Activated CD4-positive, alpha-beta T cell treated with anti-CD3 and anti-CD28 coated beads, Interleukin-2, amount 10 ng/mL, durations not matched to agents 24 days and 14 days (primary cell): ENCODE data around the gene ENPP4. TPM values are rescaled to one million over a fixed set of nuclear protein-coding genes. Genes with fewer than 3 reads are reported as not detected.
"Not testable (repeated sequence)": the region's sequence is repeated elsewhere in the genome, so short reads cannot be mapped to it uniquely, and the experiment has no call there.

Experiments used
- DNase-seq: peaks from one replicate; pipeline ENCODE4 v3.0.0; 2022
- H3K27ac Mint-ChIP-seq: one replicate; pipeline ENCODE4 v1.8.0; 2022; ENCODE audit warnings: mild to moderate bottlenecking, mixed read lengths
- H3K27me3 Mint-ChIP-seq: one replicate; pipeline ENCODE4 v1.8.0; 2022; ENCODE audit warnings: mixed read lengths
- H3K36me3 Mint-ChIP-seq: one replicate; pipeline ENCODE4 v1.8.0; 2022; ENCODE audit warnings: low read depth, mild to moderate bottlenecking, mixed read lengths
- H3K4me1 Mint-ChIP-seq: one replicate; pipeline ENCODE4 v1.8.0; 2021; ENCODE audit warnings: mixed read lengths
- H3K4me3 Mint-ChIP-seq: one replicate; pipeline ENCODE4 v1.8.0; 2022; ENCODE audit warnings: mild to moderate bottlenecking, moderate library complexity, mixed read lengths
- H3K9me3 Mint-ChIP-seq: one replicate; pipeline ENCODE4 v1.8.0; 2021; ENCODE audit warnings: mixed read lengths
- intact Hi-C: fragments of 100-400 bp; cut with micrococcal nuclease; formaldehyde crosslinking; loops from one replicate; pipeline ENCODE4 v1.15.1; 2023
- total RNA-seq: library from RNA; stranded (reverse); gene quantifications from 2 replicates; pipeline ENCODE4 v1.2.3, GENCODE V29; 2022

Gene ENPP4
- total RNA-seq, 1 donor from 2014 or later: 5.3 TPM

GRCh38 chr6:46113370-46113769 lies 16.4 kb upstream of the ENPP4 start:
- Mint-ChIP-seq H3K9me3 (peaks cover 11% of the 10 kb centered on the region), H3K4me3 (no peak overlapping the region), H3K4me1 (peaks cover 2% of the 10 kb centered on the region), H3K27ac (no peak overlapping the region), H3K27me3 (no peaks in the 10 kb centered on the region), H3K36me3 (no peaks in the 10 kb centered on the region)
- DNase-seq: no peak
- intact Hi-C loops: no loop called here

- peaks cover 11% of the 10 kb centered on the region for H3K9me3 Mint-ChIP-seq
- no peak overlapping the region for H3K4me3 Mint-ChIP-seq
- DNase-seq: no peak
- no peak overlapping the region for H3K27ac Mint-ChIP-seq
- peaks cover 5% of the 10 kb centered on the region for H3K4me1 Mint-ChIP-seq
- no peaks in the 10 kb centered on the region for H3K36me3 Mint-ChIP-seq
- intact Hi-C loops: no loop called here
- H3K27me3 Mint-ChIP-seq: no peaks in the 10 kb centered on the region
Measured at GRCh38 chr6:46115634-46116033, 14.2 kb upstream of the ENPP4 start.

GRCh38 chr6:46116289-46116688 lies 13.5 kb upstream of the ENPP4 start:
- Mint-ChIP-seq H3K9me3 (peaks cover 10% of the 10 kb centered on the region), H3K4me1 (peaks cover 5% of the 10 kb centered on the region), H3K27ac (no peak overlapping the region), H3K36me3 (no peaks in the 10 kb centered on the region), H3K27me3 (no peaks in the 10 kb centered on the region), H3K4me3 (no peak overlapping the region)
- intact Hi-C loops: no loop called here
- DNase-seq: no peak

- Mint-ChIP-seq H3K9me3 (peaks cover 10% of the 10 kb centered on the region), H3K4me1 (peaks cover 4% of the 10 kb centered on the region), H3K4me3 (no peak overlapping the region), H3K36me3 (no peaks in the 10 kb centered on the region), H3K27me3 (peaks cover 1% of the 10 kb centered on the region), H3K27ac (no peak overlapping the region)
- intact Hi-C loops: no loop called here
- DNase-seq: no peak
Measured at GRCh38 chr6:46118157-46118556, 11.6 kb upstream of the ENPP4 start.

GRCh38 chr6:46118836-46119235 lies 11.0 kb upstream of the ENPP4 start:
- DNase-seq: no peak
- intact Hi-C loops: no loop called here
- H3K36me3 Mint-ChIP-seq: no peaks in the 10 kb centered on the region
- no peak overlapping the region for H3K4me3 Mint-ChIP-seq
- no peak overlapping the region for H3K27ac Mint-ChIP-seq
- peaks cover 1% of the 10 kb centered on the region for H3K27me3 Mint-ChIP-seq
- peaks cover 4% of the 10 kb centered on the region for H3K4me1 Mint-ChIP-seq
- H3K9me3 Mint-ChIP-seq: peaks cover 10% of the 10 kb centered on the region

- intact Hi-C loops, H3K27ac Mint-ChIP-seq, H3K4me3 Mint-ChIP-seq, H3K36me3 Mint-ChIP-seq, H3K4me1 Mint-ChIP-seq, H3K27me3 Mint-ChIP-seq, DNase-seq: not testable (repeated sequence)
- H3K9me3 Mint-ChIP-seq: peaks cover 12% of the 10 kb centered on the region
Measured at GRCh38 chr6:46119679-46120078, 10.1 kb upstream of the ENPP4 start.

GRCh38 chr6:46128476-46128875 lies 1.3 kb upstream of the ENPP4 start:
- intact Hi-C loops: loop anchor here (5.0 kb wide), 1 partner anchor 116 kb away; no protein-coding TSS in a partner anchor
- H3K27me3 Mint-ChIP-seq: peaks cover 5% of the 10 kb centered on the region
- H3K9me3 Mint-ChIP-seq: peaks cover 7% of the 10 kb centered on the region
- H3K4me3 Mint-ChIP-seq: peak overlapping the region; percentile 3
- H3K36me3 Mint-ChIP-seq: no peaks in the 10 kb centered on the region
- no peak for DNase-seq
- no peak overlapping the region for H3K27ac Mint-ChIP-seq
- H3K4me1 Mint-ChIP-seq: peaks cover 19% of the 10 kb centered on the region

GRCh38 chr6:46129291-46129628 lies 529 bp upstream of the ENPP4 start:
- no peak for DNase-seq
- Mint-ChIP-seq H3K27me3 (peaks cover 5% of the 10 kb centered on the region), H3K4me1 (peaks cover 20% of the 10 kb centered on the region), H3K9me3 (peaks cover 5% of the 10 kb centered on the region), H3K36me3 (no peaks in the 10 kb centered on the region), H3K27ac (peak overlapping the region; percentile 83), H3K4me3 (peak overlapping the region; percentile 89)
- intact Hi-C loops: loop anchor here (1.0 to 5.0 kb wide), 2 partner anchors 46 to 117 kb away; no protein-coding TSS in a partner anchor

- H3K4me1 Mint-ChIP-seq: peaks cover 20% of the 10 kb centered on the region
- H3K36me3 Mint-ChIP-seq: no peaks in the 10 kb centered on the region
- intact Hi-C loops: loop anchor here (10.0 kb wide), 1 partner anchor 196 kb away; no protein-coding TSS in a partner anchor
- peak overlapping the region; percentile 89 for H3K4me3 Mint-ChIP-seq
- no peak for DNase-seq
- peaks cover 5% of the 10 kb centered on the region for H3K27me3 Mint-ChIP-seq
- H3K27ac Mint-ChIP-seq: no peak overlapping the region
- peaks cover 4% of the 10 kb centered on the region for H3K9me3 Mint-ChIP-seq
Measured at GRCh38 chr6:46130666-46131065, 877 bp downstream of the ENPP4 start.

GRCh38 chr6:46131291-46131690 lies 1.5 kb downstream of the ENPP4 start:
- Mint-ChIP-seq H3K4me1 (peaks cover 20% of the 10 kb centered on the region), H3K4me3 (peak overlapping the region; percentile 41)
- intact Hi-C loops: loop anchor here (10.0 kb wide), 1 partner anchor 196 kb away; no protein-coding TSS in a partner anchor
- H3K27me3 Mint-ChIP-seq, H3K27ac Mint-ChIP-seq, H3K36me3 Mint-ChIP-seq, DNase-seq, H3K9me3 Mint-ChIP-seq: not testable (repeated sequence)

GRCh38 chr6:46134216-46134615 lies 4.4 kb downstream of the ENPP4 start:
- no peak for DNase-seq
- Mint-ChIP-seq H3K27me3 (peaks cover 2% of the 10 kb centered on the region), H3K36me3 (no peaks in the 10 kb centered on the region), H3K9me3 (peaks cover 4% of the 10 kb centered on the region), H3K4me3 (no peak overlapping the region), H3K4me1 (peaks cover 11% of the 10 kb centered on the region), H3K27ac (no peak overlapping the region)
- intact Hi-C loops: loop anchor here (10.0 kb wide), 1 partner anchor 199 kb away; no protein-coding TSS in a partner anchor

- H3K9me3 Mint-ChIP-seq: peaks cover 4% of the 10 kb centered on the region
- no peak overlapping the region for H3K27ac Mint-ChIP-seq
- no peak overlapping the region for H3K4me3 Mint-ChIP-seq
- peaks cover 2% of the 10 kb centered on the region for H3K27me3 Mint-ChIP-seq
- intact Hi-C loops: loop anchor here (10.0 kb wide), 1 partner anchor 200 kb away; no protein-coding TSS in a partner anchor
- DNase-seq: no peak
- H3K36me3 Mint-ChIP-seq: no peaks in the 10 kb centered on the region
- H3K4me1 Mint-ChIP-seq: peaks cover 8% of the 10 kb centered on the region
Measured at GRCh38 chr6:46135176-46135575, 5.4 kb downstream of the ENPP4 start.

GRCh38 chr6:46136831-46137230 lies 7.0 kb downstream of the ENPP4 start:
- intact Hi-C loops: loop anchor here (10.0 kb wide), 1 partner anchor 202 kb away; no protein-coding TSS in a partner anchor
- Mint-ChIP-seq H3K36me3 (no peaks in the 10 kb centered on the region), H3K9me3 (peaks cover 4% of the 10 kb centered on the region), H3K4me3 (no peak overlapping the region), H3K27ac (no peak overlapping the region), H3K27me3 (peaks cover 2% of the 10 kb centered on the region), H3K4me1 (peaks cover 3% of the 10 kb centered on the region)
- no peak for DNase-seq

GRCh38 chr6:46137387-46137786 lies 7.6 kb downstream of the ENPP4 start:
- H3K27me3 Mint-ChIP-seq: peaks cover 2% of the 10 kb centered on the region

GRCh38 chr6:46138281-46138680 lies 8.5 kb downstream of the ENPP4 start:
- Mint-ChIP-seq H3K27me3 (peaks cover 2% of the 10 kb centered on the region), H3K36me3 (peaks cover 2% of the 10 kb centered on the region), H3K27ac (no peak overlapping the region), H3K4me1 (peaks cover 1% of the 10 kb centered on the region), H3K9me3 (no peaks in the 10 kb centered on the region), H3K4me3 (no peak overlapping the region)
- no peak for DNase-seq
- intact Hi-C loops: loop anchor here (10.0 kb wide), 1 partner anchor 203 kb away; no protein-coding TSS in a partner anchor

More at GRCh38 chr6:46137387-46137786, 7.6 kb downstream of the ENPP4 start:
- Mint-ChIP-seq H3K4me3 (no peak overlapping the region), H3K4me1 (peaks cover 3% of the 10 kb centered on the region), H3K9me3 (peaks cover 2% of the 10 kb centered on the region), H3K27ac (no peak overlapping the region), H3K36me3 (no peaks in the 10 kb centered on the region)
- DNase-seq: no peak
- intact Hi-C loops: loop anchor here (10.0 kb wide), 1 partner anchor 203 kb away; no protein-coding TSS in a partner anchor
